ENCODE data around the gene ISCU. TPM values are rescaled to one million over a fixed set of nuclear protein-coding genes. Genes with fewer than 3 reads are reported as not detected.
A peak's percentile ranks its signal among the peaks of the same experiment; 100 is the strongest.
"Not testable (repeated sequence)": the region's sequence is repeated elsewhere in the genome, so short reads cannot be mapped to it uniquely, and the experiment has no call there.

Gene ISCU
- total RNA-seq, 1 donor from 2014 or later, result 74.7 TPM

GRCh38 chr12:108590463-108590862, 28.1 kb downstream of the ISCU start:
- not testable (repeated sequence) for DNase-seq

- no peak for DNase-seq
Measured at GRCh38 chr12:108591267-108591980, 29.0 kb downstream of the ISCU start.

- DNase-seq, result no peak
Measured at GRCh38 chr12:108592033-108592909, 29.9 kb downstream of the ISCU start.

GRCh38 chr12:108594323-108594903, 32.0 kb downstream of the ISCU start:
- no peak for DNase-seq

- no peak for DNase-seq
Measured at GRCh38 chr12:108594960-108595710, 32.7 kb downstream of the ISCU start.

GRCh38 chr12:108595711-108596647, 33.6 kb downstream of the ISCU start:
- DNase-seq, result no peak

GRCh38 chr12:108596854-108597558, 34.6 kb downstream of the ISCU start:
- DNase-seq, result no peak

- peak; percentile 70 for DNase-seq
Measured at GRCh38 chr12:108597559-108598471, 35.4 kb downstream of the ISCU start, which contains the start of gene TMEM119. TSS of gene TMEM119 (minus strand) at chr12:108598084. CDS start at chr12:108592383, 5,701 bp downstream.

- DNase-seq, result no peak
Measured at GRCh38 chr12:108598553-108599250, 36.3 kb downstream of the ISCU start.

- no peak for DNase-seq
Measured at GRCh38 chr12:108599541-108599940, 37.1 kb downstream of the ISCU start.

- DNase-seq, result no peak
Measured at GRCh38 chr12:108599948-108600701, 37.7 kb downstream of the ISCU start.

GRCh38 chr12:108600702-108601007, 38.3 kb downstream of the ISCU start:
- no peak for DNase-seq

GRCh38 chr12:108602209-108602705, 39.9 kb downstream of the ISCU start:
- no peak for DNase-seq

GRCh38 chr12:108602976-108603704, 40.7 kb downstream of the ISCU start:
- DNase-seq, result no peak

GRCh38 chr12:108603743-108604142, 41.3 kb downstream of the ISCU start:
- no peak for DNase-seq

- DNase-seq, result no peak
Measured at GRCh38 chr12:108604208-108604941, 42.0 kb downstream of the ISCU start.
